OCI-LY7 (cell line): ENCODE measurements around the gene SLC30A7.

Source experiments
- CTCF ChIP-seq: fragments of 200-600 bp; sonication (generic); conservative IDR thresholded peaks from 2 replicates; pipeline ENCODE4 v1.5.1; 2014; ENCODE audit warnings: mild to moderate bottlenecking, antibody characterized with exemption, low read length, moderate library complexity, mixed read lengths
- EZH2phosphoT487 ChIP-seq: fragments of 200-600 bp; sonication (generic); IDR thresholded peaks from 2 replicates; pipeline ENCODE4 v1.6.1; 2018; ENCODE audit warnings: low read depth, borderline replicate concordance, mild to moderate bottlenecking, mixed run types, antibody characterized with exemption, low read length, moderate library complexity, mixed read lengths

GRCh38 chr1:100972185-100972584, 76.3 kb downstream of the SLC30A7 start:
- TF ChIP-seq CTCF (no peak), EZH2phosphoT487 (no peak)
